Measurements from ENCODE around the gene RASGRF2.

The RASGRF2 gene

DNA sequence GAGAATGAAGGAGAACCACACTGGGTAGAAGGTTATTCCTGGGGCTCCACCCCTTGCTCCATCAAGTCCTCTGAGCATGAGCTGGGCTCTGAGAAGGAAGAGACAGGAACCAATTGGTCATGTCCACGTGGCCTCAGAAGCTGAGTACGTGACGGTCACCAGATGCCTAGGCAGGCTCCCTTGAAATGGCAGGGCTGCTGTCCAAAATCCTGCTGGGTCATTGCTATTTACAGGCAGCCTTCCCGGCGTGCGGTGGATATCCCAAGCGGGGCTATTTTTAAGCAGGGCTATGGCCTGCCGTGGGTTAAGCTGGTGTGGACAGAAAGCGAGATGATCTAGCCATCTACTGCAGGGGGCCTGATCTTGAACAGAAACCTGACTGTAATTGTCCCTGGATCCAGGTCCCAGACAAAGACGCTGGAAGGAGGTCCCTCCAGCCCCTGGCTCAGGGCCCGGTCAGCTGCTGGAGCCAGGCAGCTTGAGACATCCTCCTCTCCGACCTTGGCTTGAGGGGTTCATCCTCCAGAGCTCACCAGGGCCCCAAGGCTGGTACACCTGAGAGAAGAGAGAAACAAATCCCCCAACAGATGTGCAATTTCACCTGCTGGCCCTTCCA, 272.4 kb downstream of the RASGRF2 start:
- TF ChIP-seq, protein P1, sequence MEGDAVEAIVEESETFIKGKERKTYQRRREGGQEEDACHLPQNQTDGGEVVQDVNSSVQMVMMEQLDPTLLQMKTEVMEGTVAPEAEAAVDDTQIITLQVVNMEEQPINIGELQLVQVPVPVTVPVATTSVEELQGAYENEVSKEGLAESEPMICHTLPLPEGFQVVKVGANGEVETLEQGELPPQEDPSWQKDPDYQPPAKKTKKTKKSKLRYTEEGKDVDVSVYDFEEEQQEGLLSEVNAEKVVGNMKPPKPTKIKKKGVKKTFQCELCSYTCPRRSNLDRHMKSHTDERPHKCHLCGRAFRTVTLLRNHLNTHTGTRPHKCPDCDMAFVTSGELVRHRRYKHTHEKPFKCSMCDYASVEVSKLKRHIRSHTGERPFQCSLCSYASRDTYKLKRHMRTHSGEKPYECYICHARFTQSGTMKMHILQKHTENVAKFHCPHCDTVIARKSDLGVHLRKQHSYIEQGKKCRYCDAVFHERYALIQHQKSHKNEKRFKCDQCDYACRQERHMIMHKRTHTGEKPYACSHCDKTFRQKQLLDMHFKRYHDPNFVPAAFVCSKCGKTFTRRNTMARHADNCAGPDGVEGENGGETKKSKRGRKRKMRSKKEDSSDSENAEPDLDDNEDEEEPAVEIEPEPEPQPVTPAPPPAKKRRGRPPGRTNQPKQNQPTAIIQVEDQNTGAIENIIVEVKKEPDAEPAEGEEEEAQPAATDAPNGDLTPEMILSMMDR (IDR thresholded peaks at IDR 0.05) = no peak
- no peaks in the 10 kb centered on the region for H3K36me3 ChIP-seq
- H3K9me3 ChIP-seq = no peaks in the 10 kb centered on the region
- H3K27me3 ChIP-seq = peaks cover 31% of the 10 kb centered on the region
- H3K4me3 ChIP-seq (ENCODE audit: low read depth in 1 of 2, low read length in 1 of 2) = no peak overlapping the region
- H3K27ac ChIP-seq = no peak overlapping the region
- peaks cover 0 to 4% of the 10 kb centered on the region in 2 experiments for H3K4me1 ChIP-seq (ENCODE audit: control insufficient read depth in 1 of 2, insufficient read depth in 1 of 2, low read depth in 1 of 2, low read length in 1 of 2)

- TF ChIP-seq, protein P1 (IDR thresholded peaks at IDR 0.05) = no peak
- no peaks in the 10 kb centered on the region for H3K9me3 ChIP-seq
- H3K4me3 ChIP-seq (ENCODE audit: low read depth in 1 of 2, low read length in 1 of 2) = no peak within 1 kb of the TSS
- H3K27me3 ChIP-seq = peaks cover 31% of the 10 kb centered on the region
- no peak within 1 kb of the TSS for H3K27ac ChIP-seq
- peaks cover 0 to 4% of the 10 kb centered on the region in 2 experiments for H3K4me1 ChIP-seq (ENCODE audit: control insufficient read depth in 1 of 2, insufficient read depth in 1 of 2, low read depth in 1 of 2, low read length in 1 of 2)
- no peaks in the 10 kb centered on the region for H3K36me3 ChIP-seq
Measured at GRCh38 chr5:81233080-81233634, 273.0 kb downstream of the RASGRF2 start, which contains the start of gene CKMT2. TSS of gene CKMT2 (plus strand) at chr5:81233322. CDS start at chr5:81251133, 17,811 bp downstream.

DNA sequence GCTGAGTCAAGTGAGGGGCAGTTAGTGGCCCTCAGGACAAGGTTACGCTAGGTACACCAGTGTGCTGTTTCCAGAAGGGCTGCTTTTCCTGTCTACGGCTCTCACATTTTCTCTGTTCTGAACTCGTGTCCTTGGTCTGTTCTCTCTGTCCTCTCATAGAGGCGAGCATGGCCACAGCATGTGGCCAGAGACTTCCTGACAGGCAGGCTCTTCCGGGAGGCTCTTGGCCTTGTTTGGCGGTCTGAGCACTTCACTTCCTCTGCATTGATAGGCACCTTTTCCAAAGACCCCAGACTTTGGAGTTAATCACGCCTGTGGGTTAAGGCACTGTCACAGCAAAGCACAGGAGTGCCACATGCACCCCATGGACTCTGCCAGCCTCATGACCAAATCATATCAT, 274.1 kb downstream of the RASGRF2 start:
- Histone ChIP-seq H3K27ac (no peak overlapping the region), H3K4me1 (ENCODE audit: control insufficient read depth in 1 of 2, insufficient read depth in 1 of 2, low read depth in 1 of 2, low read length in 1 of 2) (peaks cover 0 to 4% of the 10 kb centered on the region in 2 experiments), H3K4me3 (ENCODE audit: low read depth in 1 of 2, low read length in 1 of 2) (no peak overlapping the region), H3K27me3 (peaks cover 31% of the 10 kb centered on the region), H3K9me3 (no peaks in the 10 kb centered on the region), H3K36me3 (no peaks in the 10 kb centered on the region)
- TF ChIP-seq, protein P1 (IDR thresholded peaks at IDR 0.05) = no peak

- Histone ChIP-seq H3K27me3 (peaks cover 29% of the 10 kb centered on the region), H3K36me3 (no peaks in the 10 kb centered on the region), H3K4me1 (ENCODE audit: control insufficient read depth in 1 of 2, insufficient read depth in 1 of 2, low read depth in 1 of 2, low read length in 1 of 2) (peaks cover 0 to 4% of the 10 kb centered on the region in 2 experiments), H3K9me3 (no peaks in the 10 kb centered on the region), H3K27ac (no peak overlapping the region), H3K4me3 (ENCODE audit: low read depth in 1 of 2, low read length in 1 of 2) (no peak overlapping the region)
- TF ChIP-seq, protein P1 (IDR thresholded peaks at IDR 0.05) = no peak
Measured at GRCh38 chr5:81234801-81235200, 274.6 kb downstream of the RASGRF2 start.

DNA sequence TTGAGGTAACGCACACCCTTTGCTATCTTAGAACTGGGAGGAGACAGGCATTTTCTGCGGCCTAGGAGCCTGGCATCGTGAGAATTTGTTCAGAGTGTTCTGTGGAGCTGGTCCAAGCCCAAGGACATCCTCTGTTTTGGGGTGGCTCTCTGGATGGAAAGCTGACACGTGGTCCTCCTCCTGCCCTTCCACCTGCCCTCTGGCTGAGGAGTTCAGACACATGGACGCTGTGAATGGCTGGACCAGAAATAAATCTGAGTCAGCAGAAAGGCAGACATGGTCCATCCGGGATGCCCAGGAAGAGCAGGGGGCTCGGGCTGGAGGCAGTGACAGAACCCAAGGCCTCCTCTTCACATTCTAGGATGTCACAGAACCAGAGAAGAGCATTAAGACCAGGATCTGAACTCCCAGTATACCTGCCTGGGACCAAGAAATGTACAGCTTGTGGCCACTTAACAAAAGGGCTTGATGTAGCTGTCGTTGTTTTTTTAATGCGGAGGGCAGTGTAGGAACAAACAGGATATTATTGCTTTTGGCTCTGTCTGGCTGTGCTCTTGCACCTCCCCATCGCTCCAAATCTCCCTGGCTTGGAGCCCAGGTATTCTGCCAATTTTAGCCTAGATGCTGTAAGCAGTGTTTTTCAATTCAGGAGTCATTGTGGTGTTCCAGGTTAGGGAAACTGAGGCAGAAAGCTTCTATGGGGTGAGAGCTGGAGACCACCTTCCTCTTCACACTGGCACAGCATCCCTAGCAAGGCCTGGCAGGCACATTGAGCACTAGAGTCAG, 275.3 kb downstream of the RASGRF2 start:
- no peak overlapping the region for H3K4me3 ChIP-seq (ENCODE audit: low read depth in 1 of 2, low read length in 1 of 2)
- no peaks in the 10 kb centered on the region for H3K9me3 ChIP-seq

More for the DNA sequence above, 275.3 kb downstream of the RASGRF2 start:
- Histone ChIP-seq H3K27ac (no peak overlapping the region), H3K4me1 (ENCODE audit: control insufficient read depth in 1 of 2, insufficient read depth in 1 of 2, low read depth in 1 of 2, low read length in 1 of 2) (peaks cover 0 to 4% of the 10 kb centered on the region in 2 experiments), H3K36me3 (no peaks in the 10 kb centered on the region), H3K27me3 (peaks cover 24% of the 10 kb centered on the region)
- TF ChIP-seq, protein P1 (IDR thresholded peaks at IDR 0.05) = no peak
